ENCODE results near the gene UBE2Q2. TPM values are rescaled to one million over a fixed set of nuclear protein-coding genes. Genes with fewer than 3 reads are reported as not detected.

The UBE2Q2 gene
- total and polyA plus RNA-seq, 9 of the 15 experiments (the other 6 are each of a cell fraction or from before 2014, with no cell fraction given), result 6.2 to 24.0 (median 16.2) TPM

- TF ChIP-seq PRDM10 (IDR thresholded peaks at IDR 0.05; ENCODE audit: partially characterized antibody), result no peak
- no peak for TF ChIP-seq RBM39 (optimal IDR thresholded peaks at IDR 0.05; ENCODE audit: low read depth, low read length)
- no peak for TF ChIP-seq SMARCE1 (IDR thresholded peaks at IDR 0.05)
- TF ChIP-seq KLF16 (IDR thresholded peaks at IDR 0.05), result no peak
- TF ChIP-seq NFE2L1 (tag; IDR thresholded peaks at IDR 0.05; ENCODE audit: borderline replicate concordance, low read depth), result no peak
- no peak for TF ChIP-seq CC2D1A (IDR thresholded peaks at IDR 0.05)
- TF ChIP-seq PKNOX1 (IDR thresholded peaks at IDR 0.05), result no peak
- TF ChIP-seq CREM (IDR thresholded peaks at IDR 0.05; ENCODE audit: low read depth), result no peak
- no peak for TF ChIP-seq FOSL1 (tag; conservative IDR thresholded peaks at IDR 0.05)
Observed at GRCh38 chr15:75947092-75947491, 103.8 kb downstream of the UBE2Q2 start (continued).

Measured in K562 (cell line).